Activated CD4-positive, alpha-beta T cell treated with anti-CD3 and anti-CD28 coated beads for 36 hours (primary cell): ENCODE data around the gene DPYD. TPM values are rescaled to one million over a fixed set of nuclear protein-coding genes. Genes with fewer than 3 reads are reported as not detected.

ENCODE experiments used
- ATAC-seq: fragments of 200-7000 bp; cut with Tn5 transposase; one replicate; pipeline ENCODE4 v1.10.0; 2021; ENCODE audit warnings: mild to moderate bottlenecking, moderate library complexity
- CTCF ChIA-PET: fragments of 350-600 bp; sonication (Branson Sonifier 250); formaldehyde crosslinking; loops from one replicate; lab custom pipeline; 2021; ENCODE audit warnings: antibody characterized with exemption; lab: Charles Lee
- POLR2A ChIA-PET: fragments of 350-600 bp; sonication (Branson Sonifier 250); formaldehyde crosslinking; loops from one replicate; lab custom pipeline; 2021; ENCODE audit warnings: antibody characterized with exemption, inconsistent platforms; lab: Charles Lee
- DNase-seq: peaks from one replicate; pipeline ENCODE4 v3.0.0-alpha.2; 2020
- H3K27ac Mint-ChIP-seq: one replicate; pipeline ENCODE4 v1.8.0; 2021; ENCODE audit warnings: mixed read lengths
- H3K27me3 Mint-ChIP-seq: one replicate; pipeline ENCODE4 v1.8.0; 2021; ENCODE audit warnings: mixed read lengths
- H3K36me3 Mint-ChIP-seq: one replicate; pipeline ENCODE4 v1.8.0; 2021; ENCODE audit warnings: low read depth, mixed read lengths
- H3K4me1 Mint-ChIP-seq: one replicate; pipeline ENCODE4 v1.8.0; 2021; ENCODE audit warnings: mixed read lengths
- H3K4me3 Mint-ChIP-seq: one replicate; pipeline ENCODE4 v1.8.0; 2021; ENCODE audit warnings: mild to moderate bottlenecking, moderate library complexity, mixed read lengths
- H3K9me3 Mint-ChIP-seq: one replicate; pipeline ENCODE4 v1.8.0; 2021; ENCODE audit warnings: low read depth, mixed read lengths
- intact Hi-C, 2 experiments: fragments of 100-400 bp; cut with DNase I in 1 of 2; cut with micrococcal nuclease in 1 of 2; formaldehyde crosslinking; loops; one replicate each; pipeline versions ENCODE4 v1.14.2 to v1.15.1; 2022 to 2024; cut with DNase I, micrococcal nuclease
- total RNA-seq, 2 experiments: library from RNA; stranded (reverse); gene quantifications; one replicate each; pipeline ENCODE4 v1.2.3, GENCODE V29; 2021

The DPYD gene
- total RNA-seq, 2 experiments from 2014 or later, result 6.8 to 7.1 TPM

GRCh38 chr1:97271916-97272788 lies 648.7 kb downstream of the DPYD start:
- Mint-ChIP-seq H3K4me1 (no peaks in the 10 kb centered on the region), H3K9me3 (peaks cover 9% of the 10 kb centered on the region), H3K27ac (no peak overlapping the region), H3K27me3 (no peaks in the 10 kb centered on the region), H3K36me3 (peaks cover 26% of the 10 kb centered on the region), H3K4me3 (no peak overlapping the region)
- ATAC-seq (no peak), DNase-seq (no peak)
- ChIA-PET CTCF (interaction anchor here (1.4 to 2.0 kb wide), 2 partner anchors 9 to 29 kb away, joined by 4 to 6 read pairs; no protein-coding TSS in a partner anchor), POLR2A (no interaction called here)
- intact Hi-C loops, result no loop called here

- DNase-seq, result no peak
- ChIA-PET CTCF (no interaction called here), POLR2A (no interaction called here)
- no peaks in the 10 kb centered on the region for H3K27me3 Mint-ChIP-seq
- H3K36me3 Mint-ChIP-seq, result peaks cover 17% of the 10 kb centered on the region
- H3K4me3 Mint-ChIP-seq, result no peak overlapping the region
- no peaks in the 10 kb centered on the region for H3K4me1 Mint-ChIP-seq
- intact Hi-C loops, result no loop called here
- no peak overlapping the region for H3K27ac Mint-ChIP-seq
- H3K9me3 Mint-ChIP-seq, result peaks cover 8% of the 10 kb centered on the region
- ATAC-seq, result no peak
These were observed 650.1 kb downstream of the DPYD start for GRCh38 chr1:97270508-97271307.

DNA sequence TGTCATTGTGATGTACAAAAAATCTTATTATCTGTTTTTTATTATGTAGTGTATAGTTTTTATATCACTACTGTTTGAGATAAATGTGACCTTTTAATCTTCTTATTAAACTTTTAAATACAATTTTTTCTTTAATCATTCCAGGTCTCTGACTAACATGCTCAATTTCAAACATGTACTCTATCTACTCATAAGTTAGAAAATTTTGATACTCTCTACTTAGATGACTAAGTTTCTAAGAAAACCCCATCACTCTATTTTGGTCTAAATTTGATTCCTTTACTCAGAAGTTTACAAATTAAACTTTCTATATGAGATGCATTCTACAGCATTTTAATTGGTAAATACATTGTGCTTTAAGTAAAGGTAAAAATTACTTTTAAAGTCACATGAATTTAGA lies 655.2 kb downstream of the DPYD start:
- H3K36me3 Mint-ChIP-seq, result peaks cover 9% of the 10 kb centered on the region
- ATAC-seq (peak; percentile 42), DNase-seq (no peak)
- H3K27me3 Mint-ChIP-seq, result no peaks in the 10 kb centered on the region
- POLR2A ChIA-PET, result no interaction called here
- peaks cover 5% of the 10 kb centered on the region for H3K9me3 Mint-ChIP-seq
- no peak overlapping the region for H3K4me3 Mint-ChIP-seq
- no peak overlapping the region for H3K27ac Mint-ChIP-seq
- intact Hi-C loops, result no loop called here
- CTCF ChIA-PET, result no interaction called here
- H3K4me1 Mint-ChIP-seq, result no peaks in the 10 kb centered on the region

GRCh38 chr1:97262842-97263241 lies 658.0 kb downstream of the DPYD start:
- ChIA-PET CTCF (interaction anchor here (0.8 to 1.2 kb wide), 2 partner anchors 9 to 48 kb away, joined by 4 to 5 read pairs; no protein-coding TSS in a partner anchor), POLR2A (no interaction called here)
- no peaks in the 10 kb centered on the region for H3K4me1 Mint-ChIP-seq
- no peaks in the 10 kb centered on the region for H3K27me3 Mint-ChIP-seq
- intact Hi-C loops, result no loop called here
- no peak for ATAC-seq
- H3K4me3 Mint-ChIP-seq, result no peak overlapping the region
- peaks cover 3% of the 10 kb centered on the region for H3K36me3 Mint-ChIP-seq
- H3K9me3 Mint-ChIP-seq, result no peaks in the 10 kb centered on the region
- DNase-seq, result no peak
- H3K27ac Mint-ChIP-seq, result no peak overlapping the region

DNA sequence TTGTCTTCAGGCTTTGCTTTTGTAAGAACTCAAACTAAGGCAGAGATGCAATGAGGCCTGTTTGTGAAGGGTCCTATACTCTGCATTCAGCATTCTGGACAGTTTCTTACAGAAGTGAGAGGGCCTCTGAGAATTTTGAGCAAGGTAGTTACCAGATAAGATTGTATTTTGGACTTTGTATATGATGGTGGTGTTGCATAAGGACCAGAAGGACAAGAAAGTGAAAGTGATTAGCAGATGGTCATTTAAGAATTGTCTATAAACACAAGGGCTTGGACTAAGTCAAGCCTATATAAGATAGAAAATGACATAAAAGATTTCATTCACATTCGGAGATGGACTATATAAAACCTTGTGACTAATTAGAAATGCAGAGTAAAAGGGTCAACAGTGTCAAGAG lies 662.2 kb downstream of the DPYD start:
- ChIA-PET POLR2A (no interaction called here), CTCF (no interaction called here)
- H3K9me3 Mint-ChIP-seq, result no peaks in the 10 kb centered on the region
- no peak for ATAC-seq
- DNase-seq, result no peak
- no peak overlapping the region for H3K4me3 Mint-ChIP-seq
- no peaks in the 10 kb centered on the region for H3K27me3 Mint-ChIP-seq
- H3K27ac Mint-ChIP-seq, result no peak overlapping the region
- no peaks in the 10 kb centered on the region for H3K36me3 Mint-ChIP-seq
- intact Hi-C loops, result no loop called here
- H3K4me1 Mint-ChIP-seq, result peaks cover 4% of the 10 kb centered on the region

GRCh38 chr1:97254731-97255463 lies 665.9 kb downstream of the DPYD start:
- Mint-ChIP-seq H3K27me3 (no peaks in the 10 kb centered on the region), H3K4me3 (no peak overlapping the region), H3K36me3 (peaks cover 3% of the 10 kb centered on the region), H3K4me1 (peaks cover 4% of the 10 kb centered on the region), H3K9me3 (no peaks in the 10 kb centered on the region), H3K27ac (no peak overlapping the region)
- intact Hi-C loops, result no loop called here
- ATAC-seq (peak; percentile 44), DNase-seq (no peak)
- POLR2A ChIA-PET, result interaction anchor here (0.6 kb wide), 1 partner anchor 40 kb away, joined by 3 read pairs; no protein-coding TSS in a partner anchor
- CTCF ChIA-PET, result interaction anchor here (2.8 kb wide), 1 partner anchor 11 kb away, joined by 11 read pairs; no protein-coding TSS in a partner anchor

- Mint-ChIP-seq H3K4me1 (peaks cover 4% of the 10 kb centered on the region), H3K27ac (no peak overlapping the region), H3K4me3 (no peak overlapping the region), H3K27me3 (no peaks in the 10 kb centered on the region), H3K9me3 (peaks cover 3% of the 10 kb centered on the region), H3K36me3 (peaks cover 7% of the 10 kb centered on the region)
- ATAC-seq, result no peak
- no peak for DNase-seq
- CTCF ChIA-PET, result interaction anchor here (2.8 kb wide), 1 partner anchor 9 kb away, joined by 11 read pairs; no protein-coding TSS in a partner anchor
- intact Hi-C loops, result no loop called here
- POLR2A ChIA-PET, result no interaction called here
These were observed 667.9 kb downstream of the DPYD start for GRCh38 chr1:97252925-97253324.

- Mint-ChIP-seq H3K36me3 (peaks cover 7% of the 10 kb centered on the region), H3K27ac (no peak overlapping the region), H3K9me3 (peaks cover 3% of the 10 kb centered on the region), H3K4me3 (no peak overlapping the region), H3K27me3 (no peaks in the 10 kb centered on the region), H3K4me1 (peaks cover 4% of the 10 kb centered on the region)
- intact Hi-C loops, result no loop called here
- ChIA-PET POLR2A (no interaction called here), CTCF (no interaction called here)
- ATAC-seq, result no peak
- no peak for DNase-seq
These were observed 668.8 kb downstream of the DPYD start for GRCh38 chr1:97252076-97252475.

GRCh38 chr1:97247196-97247595 lies 673.6 kb downstream of the DPYD start:
- no peaks in the 10 kb centered on the region for H3K4me1 Mint-ChIP-seq
- H3K9me3 Mint-ChIP-seq, result peaks cover 3% of the 10 kb centered on the region
- peaks cover 7% of the 10 kb centered on the region for H3K36me3 Mint-ChIP-seq
- ATAC-seq (no peak), DNase-seq (no peak)
- CTCF ChIA-PET, result no interaction called here
- POLR2A ChIA-PET, result no interaction called here
- no peaks in the 10 kb centered on the region for H3K27me3 Mint-ChIP-seq
- H3K4me3 Mint-ChIP-seq, result no peak overlapping the region
- intact Hi-C loops, result loop anchor here (5.0 to 10.0 kb wide), 2 partner anchors 555 to 798 kb away; no protein-coding TSS in a partner anchor
- H3K27ac Mint-ChIP-seq, result no peak overlapping the region

GRCh38 chr1:97245682-97246081 lies 675.2 kb downstream of the DPYD start:
- ChIA-PET CTCF (no interaction called here), POLR2A (no interaction called here)
- intact Hi-C loops, result loop anchor here (5.0 to 10.0 kb wide), 2 partner anchors 557 to 799 kb away; no protein-coding TSS in a partner anchor
- Mint-ChIP-seq H3K36me3 (peaks cover 5% of the 10 kb centered on the region), H3K27me3 (no peaks in the 10 kb centered on the region), H3K9me3 (peaks cover 3% of the 10 kb centered on the region), H3K4me3 (no peak overlapping the region), H3K4me1 (no peaks in the 10 kb centered on the region), H3K27ac (no peak overlapping the region)
- no peak for DNase-seq
- no peak for ATAC-seq

- H3K9me3 Mint-ChIP-seq, result peaks cover 3% of the 10 kb centered on the region
- POLR2A ChIA-PET, result no interaction called here
- ATAC-seq, result no peak
- no peak overlapping the region for H3K4me3 Mint-ChIP-seq
- no peak for DNase-seq
- CTCF ChIA-PET, result interaction anchor here (0.6 to 2.4 kb wide), 3 partner anchors 9 to 820 kb away, joined by 4 to 11 read pairs (median 4); no protein-coding TSS in a partner anchor
- no peaks in the 10 kb centered on the region for H3K27me3 Mint-ChIP-seq
- H3K4me1 Mint-ChIP-seq, result no peaks in the 10 kb centered on the region
- H3K36me3 Mint-ChIP-seq, result peaks cover 4% of the 10 kb centered on the region
- H3K27ac Mint-ChIP-seq, result no peak overlapping the region
- intact Hi-C loops, result loop anchor here (5.0 to 10.0 kb wide), 2 partner anchors 557 to 800 kb away; no protein-coding TSS in a partner anchor
These were observed 675.8 kb downstream of the DPYD start for GRCh38 chr1:97245026-97245425.
